Skin epidermis (tissue), 12 donors: ENCODE data around the gene OR10A7.
"Not testable (repeated sequence)": the region's sequence is repeated elsewhere in the genome, so short reads cannot be mapped to it uniquely, and the experiment has no call there.

Experiments
- H3K27ac ChIP-seq, 21 experiments: fragments of 200-600 bp; sonication (generic) in 11 of 21; one replicate each; pipeline ENCODE4 v1.5.0; 2020; ENCODE audit warnings: mild to moderate bottlenecking in 3 of 21, inconsistent platforms in 2 of 21, moderate library complexity in 2 of 21
- H3K4me3 ChIP-seq, 7 experiments: fragments of 200-600 bp; sonication (generic) in 2 of 7; one replicate each; pipeline ENCODE4 v1.5.0; 2020; ENCODE audit warnings: inconsistent platforms in 2 of 7, mild to moderate bottlenecking in 2 of 7, moderate library complexity in 1 of 7

Gene OR10A7

DNA sequence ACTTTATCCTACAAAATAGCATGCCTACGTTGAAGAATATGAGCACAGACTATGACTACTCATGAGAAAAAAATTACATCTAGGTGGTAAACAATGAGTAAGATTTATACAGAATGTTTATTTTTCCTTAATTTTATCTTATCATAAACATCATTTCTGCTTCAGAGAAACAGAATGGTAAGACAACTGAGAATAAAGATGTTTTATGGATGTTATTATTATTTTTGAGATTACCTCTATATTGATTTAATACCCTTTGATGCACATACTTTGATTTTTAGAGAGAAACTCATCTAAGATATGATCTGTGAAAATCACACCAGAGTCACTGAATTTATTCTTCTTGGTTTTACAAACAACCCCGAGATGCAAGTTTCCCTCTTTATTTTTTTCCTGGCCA is at the start of gene OR10A7:
OR10A7 (plus strand) TSS at position 301 of the 400 bp plus-strand sequence; CDS start at position 301, 0 bp downstream.
- Histone ChIP-seq H3K27ac (no peak within 1 kb of the TSS), H3K4me3 (no peak within 1 kb of the TSS)

DNA sequence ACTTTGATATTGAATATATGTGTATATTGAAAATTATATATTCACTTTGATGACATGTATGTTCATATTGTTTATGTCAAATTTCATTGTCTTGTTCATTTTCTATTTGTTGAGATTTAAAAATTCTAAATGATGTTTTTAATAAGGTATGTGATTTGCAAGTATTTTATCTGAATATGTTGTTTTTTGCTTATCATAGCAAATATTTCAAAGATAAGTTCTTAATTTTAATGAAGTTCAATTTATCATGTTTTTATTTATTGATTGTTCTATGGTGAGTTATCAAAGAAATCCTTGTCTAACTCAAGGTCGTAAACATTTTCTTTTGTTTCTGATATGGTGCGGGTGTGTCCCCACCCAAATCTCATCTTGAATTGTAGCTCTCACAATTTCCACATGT is 49.4 kb upstream of the OR10A7 start:
- Histone ChIP-seq H3K27ac (no peak overlapping the region), H3K4me3 (no peak overlapping the region)

GRCh38 chr12:55171846-55172245 is 49.0 kb upstream of the OR10A7 start:
- H3K27ac ChIP-seq, H3K4me3 ChIP-seq: not testable (repeated sequence)

GRCh38 chr12:55172686-55173085 is 48.1 kb upstream of the OR10A7 start:
- H3K4me3 ChIP-seq = no peak overlapping the region
- no peak overlapping the region for H3K27ac ChIP-seq

GRCh38 chr12:55173456-55173855 is 47.4 kb upstream of the OR10A7 start:
- no peak overlapping the region for H3K4me3 ChIP-seq
- H3K27ac ChIP-seq = no peak overlapping the region

- no peak overlapping the region for H3K4me3 ChIP-seq
- H3K27ac ChIP-seq = no peak overlapping the region
Measured at GRCh38 chr12:55188573-55188972, 32.3 kb upstream of the OR10A7 start.

DNA sequence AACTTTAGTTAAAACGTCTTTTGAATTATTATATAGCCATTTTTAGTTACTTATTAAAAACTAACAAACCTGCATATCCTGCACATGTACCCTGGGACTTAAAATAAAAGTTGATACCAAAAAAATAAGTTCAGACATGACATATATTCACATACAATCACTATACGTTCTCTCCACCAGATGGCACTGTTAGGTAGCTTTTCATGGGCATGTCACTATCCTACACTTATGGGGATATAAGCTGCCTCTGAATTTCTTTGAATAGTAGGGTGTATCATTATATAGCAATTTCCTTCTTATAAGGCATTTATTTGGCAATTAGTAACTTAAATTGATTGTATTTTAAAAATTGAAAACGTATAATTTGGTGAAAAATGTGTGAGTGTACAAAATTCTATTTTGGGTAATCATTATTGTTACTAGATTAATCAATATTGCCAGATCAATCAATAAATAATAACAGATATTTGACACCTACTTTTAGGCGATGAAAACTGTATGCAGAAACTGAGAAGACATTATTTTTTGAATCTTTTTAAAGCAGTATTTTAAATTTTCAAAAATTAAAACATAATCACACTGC is 31.8 kb upstream of the OR10A7 start:
- no peak overlapping the region for H3K27ac ChIP-seq
- no peak overlapping the region for H3K4me3 ChIP-seq

DNA sequence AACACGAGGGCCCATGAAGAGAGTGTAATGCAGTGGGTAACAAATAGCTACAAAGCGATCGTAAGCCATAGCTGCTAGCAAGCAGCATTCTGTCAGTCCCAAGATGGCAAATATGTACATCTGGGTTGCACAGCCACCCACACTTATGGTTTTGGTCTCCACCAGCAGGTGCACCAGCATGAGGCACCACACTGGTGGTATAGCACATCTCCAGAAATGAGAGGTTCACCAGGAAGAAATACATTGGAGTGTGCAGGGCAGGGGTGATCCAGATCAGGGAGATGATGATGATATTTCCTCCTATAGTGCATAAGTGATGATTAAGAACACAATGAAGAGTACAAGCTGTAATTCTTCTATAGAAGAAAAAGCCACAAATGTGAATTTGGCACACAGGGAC is 26.4 kb upstream of the OR10A7 start:
- Histone ChIP-seq H3K27ac (no peak overlapping the region), H3K4me3 (no peak overlapping the region)

GRCh38 chr12:55226523-55226922 is 5.7 kb downstream of the OR10A7 start:
- H3K4me3 ChIP-seq = no peak overlapping the region
- no peak overlapping the region for H3K27ac ChIP-seq

DNA sequence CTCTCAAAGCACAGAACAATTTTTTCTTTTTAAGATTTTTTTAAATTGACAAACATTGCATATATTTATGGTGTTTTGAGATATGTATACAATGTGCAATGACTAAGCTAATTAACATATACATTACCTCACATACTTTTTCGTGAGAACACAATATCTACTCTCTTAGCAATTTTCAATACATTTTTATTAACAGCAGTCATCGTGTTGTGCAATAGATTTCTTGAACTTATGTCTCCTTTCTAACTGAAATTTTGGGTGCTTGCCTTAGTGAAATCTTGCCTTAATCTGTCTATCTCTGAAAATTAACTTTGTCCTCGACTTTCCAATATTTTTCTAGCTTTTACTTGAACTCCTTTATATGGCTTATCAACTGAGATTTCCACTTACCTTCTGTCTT is 6.8 kb downstream of the OR10A7 start:
- Histone ChIP-seq H3K27ac (no peak overlapping the region), H3K4me3 (no peak overlapping the region)

- Histone ChIP-seq H3K27ac (no peak within 1 kb of the TSS), H3K4me3 (no peak within 1 kb of the TSS)
Measured at GRCh38 chr12:55244309-55244708, 23.5 kb downstream of the OR10A7 start, which contains the start of gene OR6C74. OR6C74 (plus strand) TSS chr12:55244609; CDS start chr12:55247288, 2,679 bp downstream.

DNA sequence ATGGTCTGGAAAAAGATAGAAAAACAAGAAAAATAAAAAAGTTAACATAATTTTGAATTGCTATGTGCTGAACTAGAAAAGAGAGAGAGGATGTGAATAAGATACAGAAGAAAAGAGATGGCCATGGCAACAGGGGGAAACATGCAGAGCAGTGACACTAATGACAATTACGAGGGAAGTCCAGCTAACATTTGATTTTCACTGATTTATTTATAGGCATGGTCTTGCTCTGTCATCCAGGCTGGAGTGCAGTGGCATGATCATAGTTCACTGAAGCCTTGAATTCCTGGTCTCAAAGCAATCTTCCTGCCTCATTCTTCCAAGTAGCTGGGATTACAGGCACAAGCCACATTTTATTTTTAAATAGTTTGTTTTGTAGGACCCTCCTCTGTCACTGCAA is 25.3 kb downstream of the OR10A7 start:
- Histone ChIP-seq H3K27ac (no peak overlapping the region), H3K4me3 (no peak overlapping the region)

DNA sequence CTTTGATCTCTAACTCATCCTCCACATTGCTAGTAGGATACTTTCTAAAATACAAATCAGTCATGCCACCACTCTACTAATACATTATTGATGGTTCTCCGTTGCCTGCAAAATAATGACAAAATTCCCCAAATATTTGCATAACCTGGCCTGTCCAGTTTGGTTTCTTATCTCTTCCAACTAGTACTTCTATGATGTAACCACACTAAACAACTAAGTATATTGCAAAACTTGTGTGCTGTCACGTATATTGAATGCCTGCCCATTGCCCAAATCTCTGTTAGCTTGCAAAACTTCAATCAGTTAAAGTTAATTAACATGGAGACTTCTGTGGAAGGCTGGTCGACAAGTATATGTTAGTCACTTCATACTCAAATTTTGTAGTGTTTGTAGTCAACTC is 30.1 kb downstream of the OR10A7 start:
- Histone ChIP-seq H3K27ac (no peak overlapping the region), H3K4me3 (no peak overlapping the region)

DNA sequence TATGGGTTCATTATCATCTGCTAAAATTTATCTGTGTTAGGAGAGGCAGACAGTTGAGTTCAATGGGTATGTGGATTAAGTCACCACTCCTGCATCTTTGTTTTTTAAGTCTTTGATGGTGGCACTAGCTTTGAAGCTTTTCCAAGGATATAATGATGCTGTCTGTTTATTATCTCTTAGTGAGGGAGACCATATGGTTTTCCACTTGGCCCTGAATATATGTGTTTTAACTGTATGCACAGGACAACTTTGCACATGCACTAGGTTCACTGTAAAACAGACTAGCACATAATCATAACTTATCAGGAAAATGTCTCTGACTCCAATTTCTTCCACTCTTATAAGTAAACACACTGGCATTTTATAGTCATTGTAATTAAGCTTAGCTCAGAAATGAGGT is 32.5 kb downstream of the OR10A7 start:
- no peak overlapping the region for H3K27ac ChIP-seq
- no peak overlapping the region for H3K4me3 ChIP-seq

DNA sequence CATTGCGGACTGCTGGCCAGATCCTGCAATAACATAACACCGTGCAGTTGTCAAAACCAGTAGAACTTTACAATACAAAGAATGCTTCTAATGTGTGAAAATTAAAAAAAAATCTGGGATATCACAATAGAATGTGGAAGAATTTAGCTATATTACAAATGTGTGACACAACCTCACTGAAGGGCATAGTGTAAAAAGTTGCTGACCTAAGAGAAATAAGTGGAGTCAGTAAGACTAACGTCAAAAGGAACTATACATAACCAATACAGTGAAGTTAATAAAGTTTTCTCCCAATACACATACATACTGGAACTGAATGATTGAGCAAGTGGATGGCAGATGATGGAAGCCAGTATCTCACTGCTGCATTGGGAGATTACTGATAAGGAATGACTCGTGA is 36.0 kb downstream of the OR10A7 start:
- Histone ChIP-seq H3K4me3 (no peak overlapping the region), H3K27ac (no peak overlapping the region)

GRCh38 chr12:55258303-55258702 is 37.5 kb downstream of the OR10A7 start:
- H3K4me3 ChIP-seq = no peak overlapping the region
- H3K27ac ChIP-seq = no peak overlapping the region
